Measurements from ENCODE around the gene HSPA14.

HSPA14 gene

DNA sequence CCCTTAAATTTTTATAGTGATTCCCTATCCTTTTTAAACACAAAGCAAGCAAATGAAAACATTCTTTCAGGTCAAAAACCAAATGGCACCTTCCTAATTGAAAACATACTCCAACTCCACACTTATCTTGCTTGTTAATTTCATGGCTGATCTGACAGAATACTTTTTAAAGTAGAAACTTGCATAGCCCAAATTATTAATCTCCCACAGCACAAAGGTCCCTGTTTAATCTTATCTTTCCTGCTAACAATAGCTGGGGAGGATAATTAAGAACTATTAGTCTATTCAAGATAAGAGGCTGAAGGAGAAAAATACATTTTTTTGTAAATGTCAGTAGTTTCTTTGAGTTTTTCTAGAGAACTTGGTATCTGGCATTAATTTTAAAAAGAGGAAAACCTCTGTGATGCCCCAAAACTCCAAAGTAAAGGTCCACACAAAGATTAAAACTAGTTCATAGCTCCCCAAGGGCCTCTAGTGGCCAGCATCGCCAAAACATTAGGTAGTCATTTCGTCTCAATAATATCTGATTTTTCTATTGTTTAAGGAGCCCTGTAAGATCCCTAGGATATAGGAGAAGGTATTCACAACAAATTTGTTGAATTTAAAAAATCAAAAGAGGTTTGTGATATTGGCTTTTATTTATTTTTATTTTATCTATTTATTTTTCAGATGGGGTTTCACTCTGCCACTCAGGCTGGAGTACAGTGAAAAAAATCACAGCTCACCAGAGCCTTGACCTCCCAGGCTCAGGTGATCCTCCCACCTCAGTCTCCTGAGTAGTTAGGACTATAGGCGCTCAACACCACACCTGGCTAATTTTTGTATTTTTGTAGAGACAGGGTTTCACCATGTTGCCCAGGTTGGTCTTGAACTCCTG, 15.0 kb upstream of the HSPA14 start:
- Histone ChIP-seq H3K9me3 (ENCODE audit: control insufficient read depth, insufficient read depth, low read length) (no peaks in the 10 kb centered on the region), H3K79me2 (ENCODE audit: control insufficient read depth, low read length) (0 out of 2 replicates have a peak, but pooled peaks cover 3% of the 10 kb centered on the region), H3K4me2 (ENCODE audit: low read length) (peak overlapping the region; percentile 38)

DNA sequence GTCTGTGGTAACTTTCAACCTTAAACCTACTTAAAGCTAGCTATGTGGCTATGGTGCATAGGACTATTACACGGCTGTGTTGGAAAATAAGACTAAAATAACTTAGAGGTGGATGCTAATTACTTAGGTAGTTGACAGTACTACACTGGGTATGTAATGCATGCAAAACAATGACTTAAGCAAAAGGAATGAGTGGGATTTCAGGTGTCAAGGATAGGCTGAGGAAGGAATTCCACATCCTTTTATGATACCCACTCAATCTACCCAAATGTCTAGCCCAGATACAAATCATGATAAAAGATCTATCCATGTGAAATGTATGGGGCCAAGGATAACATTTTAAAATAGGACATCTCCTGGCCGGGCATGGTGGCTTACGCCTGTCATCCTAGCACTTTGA, 14.1 kb upstream of the HSPA14 start:
- Histone ChIP-seq H3K79me2 (ENCODE audit: control insufficient read depth, low read length) (0 out of 2 replicates have a peak, but pooled peaks cover 3% of the 10 kb centered on the region), H3K36me3 (ENCODE audit: control insufficient read depth, low read length) (no peaks in the 10 kb centered on the region), H3K4me3 (ENCODE audit: low read length) (no peak overlapping the region), H4K20me1 (ENCODE audit: control insufficient read depth, insufficient read depth, low read depth, low read length) (no peaks in the 10 kb centered on the region), H3K27me3 (ENCODE audit: control insufficient read depth, low read length) (no peaks in the 10 kb centered on the region), H3K27ac (ENCODE audit: low read depth, low read length) (no peak overlapping the region), H3K4me1 (ENCODE audit: control insufficient read depth, low read length) (peaks cover 38% of the 10 kb centered on the region), H3K9me3 (ENCODE audit: control insufficient read depth, insufficient read depth, low read length) (no peaks in the 10 kb centered on the region), H3K9me2 (replicated peaks; ENCODE audit: control insufficient read depth, low read length) (no peaks in the 10 kb centered on the region), H3F3A (ENCODE audit: control insufficient read depth, insufficient read depth) (no peaks in the 10 kb centered on the region), H3K4me2 (ENCODE audit: low read length) (no peak overlapping the region)
- TF ChIP-seq, protein P1, sequence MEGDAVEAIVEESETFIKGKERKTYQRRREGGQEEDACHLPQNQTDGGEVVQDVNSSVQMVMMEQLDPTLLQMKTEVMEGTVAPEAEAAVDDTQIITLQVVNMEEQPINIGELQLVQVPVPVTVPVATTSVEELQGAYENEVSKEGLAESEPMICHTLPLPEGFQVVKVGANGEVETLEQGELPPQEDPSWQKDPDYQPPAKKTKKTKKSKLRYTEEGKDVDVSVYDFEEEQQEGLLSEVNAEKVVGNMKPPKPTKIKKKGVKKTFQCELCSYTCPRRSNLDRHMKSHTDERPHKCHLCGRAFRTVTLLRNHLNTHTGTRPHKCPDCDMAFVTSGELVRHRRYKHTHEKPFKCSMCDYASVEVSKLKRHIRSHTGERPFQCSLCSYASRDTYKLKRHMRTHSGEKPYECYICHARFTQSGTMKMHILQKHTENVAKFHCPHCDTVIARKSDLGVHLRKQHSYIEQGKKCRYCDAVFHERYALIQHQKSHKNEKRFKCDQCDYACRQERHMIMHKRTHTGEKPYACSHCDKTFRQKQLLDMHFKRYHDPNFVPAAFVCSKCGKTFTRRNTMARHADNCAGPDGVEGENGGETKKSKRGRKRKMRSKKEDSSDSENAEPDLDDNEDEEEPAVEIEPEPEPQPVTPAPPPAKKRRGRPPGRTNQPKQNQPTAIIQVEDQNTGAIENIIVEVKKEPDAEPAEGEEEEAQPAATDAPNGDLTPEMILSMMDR (IDR thresholded peaks at IDR 0.05; ENCODE audit: low read depth, low read length, poor library complexity, severe bottlenecking), result no peak

More for the DNA sequence above, 15.0 kb upstream of the HSPA14 start:
- TF ChIP-seq, protein P1 (IDR thresholded peaks at IDR 0.05; ENCODE audit: low read depth, low read length, poor library complexity, severe bottlenecking), result peak; percentile 76
- no peak for TF ChIP-seq EZH2phosphoT487 (IDR thresholded peaks at IDR 0.05; ENCODE audit: borderline replicate concordance, low read length)
- Histone ChIP-seq H3K9me2 (replicated peaks; ENCODE audit: control insufficient read depth, low read length) (no peaks in the 10 kb centered on the region), H3K4me1 (ENCODE audit: control insufficient read depth, low read length) (peaks cover 38% of the 10 kb centered on the region), H3K4me3 (ENCODE audit: low read length) (peak overlapping the region; percentile 7; the same call in 1 of the 2 replicates), H4K20me1 (ENCODE audit: control insufficient read depth, insufficient read depth, low read depth, low read length) (no peaks in the 10 kb centered on the region), H3K36me3 (ENCODE audit: control insufficient read depth, low read length) (no peaks in the 10 kb centered on the region), H3K27ac (ENCODE audit: low read depth, low read length) (peak overlapping the region; percentile 36), H3K27me3 (ENCODE audit: control insufficient read depth, low read length) (no peaks in the 10 kb centered on the region), H3F3A (ENCODE audit: control insufficient read depth, insufficient read depth) (no peaks in the 10 kb centered on the region)

DNA sequence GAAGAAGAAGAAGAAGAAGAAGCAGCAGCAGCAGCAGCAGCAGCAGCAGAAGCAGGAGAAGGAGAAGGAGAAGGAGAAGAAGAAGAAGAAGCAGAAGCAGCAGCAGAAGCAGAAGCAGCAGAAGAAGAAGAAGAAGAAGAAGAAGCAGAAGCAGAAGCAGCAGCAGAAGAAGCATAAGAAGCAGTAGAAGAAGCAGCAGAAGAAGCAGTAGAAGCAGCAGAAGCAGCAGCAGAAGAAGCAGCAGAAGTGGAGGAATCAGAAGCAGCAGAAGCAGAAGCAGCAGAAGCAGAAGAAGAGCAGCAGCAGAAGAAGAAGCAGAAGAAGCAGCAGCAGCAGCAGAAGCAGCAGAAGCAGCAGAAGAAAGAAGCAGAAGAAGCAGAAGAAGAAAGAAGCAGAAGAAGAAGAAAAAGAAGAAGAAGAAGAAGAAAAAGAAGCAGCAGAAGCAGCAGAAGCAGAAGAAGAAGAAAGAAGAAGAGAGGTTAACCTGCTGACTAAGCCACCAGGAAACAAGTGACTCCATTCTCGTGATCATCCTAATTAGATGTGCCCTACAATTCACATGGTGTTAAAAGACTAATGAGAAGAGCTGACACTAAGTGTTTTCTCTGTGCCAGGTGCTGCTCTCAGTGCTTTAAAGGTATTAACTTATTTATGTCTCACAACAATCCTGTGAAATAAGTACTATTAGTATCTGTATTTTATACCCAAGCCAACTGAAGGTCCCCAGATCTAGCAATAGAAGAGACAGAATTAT, 11.9 kb upstream of the HSPA14 start:
- no peaks in the 10 kb centered on the region for H4K20me1 ChIP-seq (ENCODE audit: control insufficient read depth, insufficient read depth, low read depth, low read length)
- H3K36me3 ChIP-seq (ENCODE audit: control insufficient read depth, low read length), result no peaks in the 10 kb centered on the region
- peaks cover 29% of the 10 kb centered on the region for H3K4me1 ChIP-seq (ENCODE audit: control insufficient read depth, low read length)
- H3K79me2 ChIP-seq (ENCODE audit: control insufficient read depth, low read length), result 0 out of 2 replicates have a peak, but pooled peaks cover 3% of the 10 kb centered on the region
- TF ChIP-seq, protein P1 (IDR thresholded peaks at IDR 0.05; ENCODE audit: low read depth, low read length, poor library complexity, severe bottlenecking), result no peak
- no peak for TF ChIP-seq EZH2phosphoT487 (IDR thresholded peaks at IDR 0.05; ENCODE audit: borderline replicate concordance, low read length)
- H3K9me3 ChIP-seq (ENCODE audit: control insufficient read depth, insufficient read depth, low read length), result no peaks in the 10 kb centered on the region
- no peaks in the 10 kb centered on the region for H3F3A ChIP-seq (ENCODE audit: control insufficient read depth, insufficient read depth)
- H3K27me3 ChIP-seq (ENCODE audit: control insufficient read depth, low read length), result no peaks in the 10 kb centered on the region
- no peak overlapping the region for H3K27ac ChIP-seq (ENCODE audit: low read depth, low read length)
- H3K9me2 ChIP-seq (replicated peaks; ENCODE audit: control insufficient read depth, low read length), result no peaks in the 10 kb centered on the region
- H3K4me2 ChIP-seq (ENCODE audit: low read length), result peak overlapping the region; percentile 2; the same call in 1 of the 2 replicates
- H3K4me3 ChIP-seq (ENCODE audit: low read length), result no peak overlapping the region
